Keratinocyte (primary cell): ENCODE measurements around the gene BRICD5. TPM values are rescaled to one million over a fixed set of nuclear protein-coding genes. Genes with fewer than 3 reads are reported as not detected.

Experiments
- DNase-seq: peaks from one replicate; pipeline ENCODE4 v3.0.0-alpha.2; 2011; ENCODE audit warnings: low read depth, missing footprints, low spot score
- FAIRE-seq: peaks from 2 replicates; lab custom pipeline; 2011; peaks lifted over from hg19 to GRCh38; lab: Jason Lieb, UNC
- H2AFZ ChIP-seq: 2 replicates; pipeline ENCODE4 v1.6.0; 2012; ENCODE audit warnings: low read length, control low read depth, inconsistent platforms; ENCODE audit not compliant: control insufficient read depth
- H3K27ac ChIP-seq: 2 replicates; pipeline ENCODE4 v1.5.1; 2011; ENCODE audit warnings: low read length; ENCODE audit not compliant: control insufficient read depth, insufficient read depth
- H3K27me3 ChIP-seq: 3 replicates; pipeline ENCODE4 v1.6.0; 2011; ENCODE audit warnings: low read length; ENCODE audit not compliant: control insufficient read depth, insufficient read depth; ENCODE audit errors: extremely low read depth
- H3K36me3 ChIP-seq, 2 experiments: 2 replicates in 1 of 2; 3 replicates in 1 of 2; pipeline ENCODE4 v1.5.1; 2011; ENCODE audit warnings: low read length in 2 of 2, mild to moderate bottlenecking in 1 of 2; ENCODE audit not compliant: control insufficient read depth in 2 of 2, insufficient read depth in 2 of 2; ENCODE audit errors: extremely low read depth in 1 of 2
- H3K4me1 ChIP-seq: 3 replicates; pipeline ENCODE4 v1.5.1; 2011; ENCODE audit warnings: low read length; ENCODE audit not compliant: control insufficient read depth, insufficient read depth; ENCODE audit errors: extremely low read depth
- H3K4me2 ChIP-seq: 3 replicates; pipeline ENCODE4 v1.6.0; 2011; ENCODE audit warnings: low read depth, low read length; ENCODE audit not compliant: control insufficient read depth, insufficient read depth; ENCODE audit errors: extremely low read depth
- H3K4me3 ChIP-seq, 3 experiments: fragments of 200-600 bp in 1 of 3; sonication (generic) in 1 of 3; 2 replicates in 2 of 3; 3 replicates in 1 of 3; pipeline ENCODE4 v1.5.1; 2011 to 2016; ENCODE audit warnings: low read length in 3 of 3, mild to moderate bottlenecking in 3 of 3, control low read depth in 2 of 3, inconsistent platforms in 1 of 3, low read depth in 1 of 3, mixed read lengths in 1 of 3, mixed run types in 1 of 3, moderate library complexity in 1 of 3; ENCODE audit not compliant: control insufficient read depth in 2 of 3, insufficient read depth in 2 of 3; ENCODE audit errors: extremely low read depth in 1 of 3
- H3K79me2 ChIP-seq: 2 replicates; pipeline ENCODE4 v1.6.0; 2012; ENCODE audit warnings: low read length; ENCODE audit not compliant: control insufficient read depth, insufficient read depth
- H3K9ac ChIP-seq: 3 replicates; pipeline ENCODE4 v1.6.0; 2011; ENCODE audit warnings: low read length; ENCODE audit not compliant: control insufficient read depth, insufficient read depth; ENCODE audit errors: extremely low read depth
- H3K9me1 ChIP-seq: 3 replicates; pipeline ENCODE4 v1.6.0; 2011; ENCODE audit warnings: low read length; ENCODE audit not compliant: control insufficient read depth, insufficient read depth; ENCODE audit errors: extremely low read depth
- H3K9me3 ChIP-seq: 2 replicates; pipeline ENCODE4 v1.5.1; 2012; ENCODE audit warnings: low read depth, low read length; ENCODE audit not compliant: control insufficient read depth
- H4K20me1 ChIP-seq: 3 replicates; pipeline ENCODE4 v1.6.0; 2011; ENCODE audit warnings: low read length; ENCODE audit not compliant: control insufficient read depth, insufficient read depth; ENCODE audit errors: extremely low read depth
- CTCF ChIP-seq, 3 experiments: IDR thresholded peaks in 1 of 3; conservative IDR thresholded peaks in 1 of 3; optimal IDR thresholded peaks in 1 of 3; 2 replicates in 2 of 3; 3 replicates in 1 of 3; pipeline versions ENCODE3 to v1.5.1; 2011; ENCODE audit warnings: low read length in 3 of 3, mild to moderate bottlenecking in 3 of 3, moderate library complexity in 2 of 3, control low read depth in 1 of 3, inconsistent platforms in 1 of 3; ENCODE audit not compliant: insufficient read depth in 2 of 3; ENCODE audit errors: extremely low read depth in 1 of 3
- EZH2 ChIP-seq: IDR thresholded peaks from one replicate; pipeline ENCODE4 v1.6.1; 2012; ENCODE audit warnings: inconsistent platforms, mild to moderate bottlenecking, low read length, moderate library complexity
- dilution Hi-C: fragments of 300-500 bp; cut with MboI; formaldehyde crosslinking; loops from one replicate; pipeline ENCODE4 v1.7.0; 2020; ENCODE audit warnings: low sequenced_read_pairs; ENCODE audit not compliant: extremely low pct_ligation_motif_present
- polyA plus RNA-seq, 5 experiments: library from polyadenylated mRNA; depleted of rRNA in 3 of 5; stranded (reverse) in 3 of 5; stranded (forward) in 1 of 5; unstranded in 1 of 5; fragments of >200 nt; gene quantifications; 1 replicate in 1 of 5; 2 replicates in 3 of 5; 3 replicates in 1 of 5; pipeline versions ENCODE4 v1.2.1 to v1.2.3, GENCODE V29; 2011 to 2012; ENCODE audit warnings: missing spikeins in 2 of 5, low read depth in 1 of 5, low replicate concordance in 1 of 5

Gene BRICD5
- polyA plus RNA-seq, 1 donor (not counting 4 experiments of a cell fraction or from before 2014, with no cell fraction given), result 1.8 TPM

DNA sequence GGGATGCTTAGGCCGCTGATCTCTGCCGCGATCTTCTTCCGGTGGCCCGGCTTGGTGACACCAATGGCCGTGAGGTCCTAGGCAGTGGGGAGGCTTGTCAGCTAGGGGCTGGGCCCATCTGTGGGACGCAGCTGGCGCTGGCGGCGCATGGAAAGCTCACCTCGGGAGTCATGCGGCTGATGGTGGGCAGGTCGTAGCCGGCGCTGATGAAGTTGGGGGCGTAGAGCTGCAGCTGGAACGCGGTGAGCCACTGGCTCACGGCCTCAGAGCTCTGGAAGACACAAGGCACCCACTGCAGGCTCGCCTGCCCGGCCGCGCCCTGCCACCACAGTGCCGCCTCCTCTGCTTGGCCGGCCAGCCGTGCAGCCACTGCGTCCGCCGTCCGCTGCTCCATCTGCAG lies 27.0 kb downstream of the BRICD5 start:
- dilution Hi-C loops, result no loop called here
- no peak overlapping the region for H3K4me2 ChIP-seq
- H3K4me1 ChIP-seq, result peaks cover 4% of the 10 kb centered on the region
- FAIRE-seq (no peak), DNase-seq (no peak)
- H3K4me3 ChIP-seq, result no peak overlapping the region
- peaks cover 0 to 1% of the 10 kb centered on the region in 2 experiments for H3K36me3 ChIP-seq
- H3K27ac ChIP-seq, result no peak overlapping the region
- no peak overlapping the region for H2AFZ ChIP-seq
- H3K9me1 ChIP-seq, result no peaks in the 10 kb centered on the region
- no peaks in the 10 kb centered on the region for H3K79me2 ChIP-seq
- TF ChIP-seq CTCF (optimal IDR thresholded peaks at IDR 0.05 in 1 of 3, IDR thresholded peaks at IDR 0.05 in 1 of 3, conservative IDR thresholded peaks at IDR 0.05 in 1 of 3; ENCODE audit: extremely low read depth in 1 of 3, insufficient read depth in 2 of 3, low read length in 3 of 3), result no peak
- no peak for TF ChIP-seq EZH2
- no peaks in the 10 kb centered on the region for H3K9me3 ChIP-seq
- no peaks in the 10 kb centered on the region for H4K20me1 ChIP-seq
- H3K27me3 ChIP-seq, result peaks cover 5% of the 10 kb centered on the region
- H3K9ac ChIP-seq, result no peak overlapping the region

GRCh38 chr16:2181952-2182351 lies 28.7 kb downstream of the BRICD5 start:
- FAIRE-seq, result no peak
- Histone ChIP-seq H2AFZ (no peak overlapping the region), H3K27ac (no peak overlapping the region), H3K36me3 (peaks cover 3 to 5% of the 10 kb centered on the region in 2 experiments), H3K27me3 (peaks cover 5% of the 10 kb centered on the region), H3K9me3 (no peaks in the 10 kb centered on the region), H3K4me3 (no peak overlapping the region), H3K9me1 (no peaks in the 10 kb centered on the region), H3K79me2 (no peaks in the 10 kb centered on the region), H3K4me2 (no peak overlapping the region), H3K4me1 (peaks cover 4% of the 10 kb centered on the region), H3K9ac (no peak overlapping the region), H4K20me1 (no peaks in the 10 kb centered on the region)
- TF ChIP-seq CTCF (optimal IDR thresholded peaks at IDR 0.05 in 1 of 3, IDR thresholded peaks at IDR 0.05 in 1 of 3, conservative IDR thresholded peaks at IDR 0.05 in 1 of 3; ENCODE audit: extremely low read depth in 1 of 3, insufficient read depth in 2 of 3, low read length in 3 of 3) (no peak), EZH2 (no peak)
- DNase-seq, result no peak
- dilution Hi-C loops, result no loop called here
